ENCODE data around the gene DEFB110.

Gene DEFB110

DNA sequence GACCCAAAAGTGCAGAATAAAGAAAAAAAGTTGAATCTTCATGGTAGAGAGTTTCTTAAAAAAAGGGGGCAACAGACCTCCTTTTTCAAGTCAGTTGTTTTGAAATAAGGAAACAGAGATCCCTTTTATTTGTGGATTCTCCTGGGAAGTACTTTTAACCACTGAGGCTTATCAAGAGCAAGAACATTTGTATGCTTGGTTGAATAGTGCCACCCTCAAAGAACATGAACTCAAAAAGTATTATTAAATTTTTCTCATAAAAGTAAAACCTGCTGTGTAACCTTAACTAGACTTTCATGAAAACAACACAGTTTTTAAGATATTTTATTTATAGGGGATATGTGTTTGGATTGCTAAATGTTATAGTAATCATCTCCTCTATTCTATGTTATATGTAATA, at the start of gene DEFB110:
Gene DEFB110, minus strand, starts transcription at position 101 of the 400 bp plus-strand sequence. Its CDS starts 59 bp downstream, at position 42.
- no peak for DNase-seq (ENCODE audit: low spot score)

DNA sequence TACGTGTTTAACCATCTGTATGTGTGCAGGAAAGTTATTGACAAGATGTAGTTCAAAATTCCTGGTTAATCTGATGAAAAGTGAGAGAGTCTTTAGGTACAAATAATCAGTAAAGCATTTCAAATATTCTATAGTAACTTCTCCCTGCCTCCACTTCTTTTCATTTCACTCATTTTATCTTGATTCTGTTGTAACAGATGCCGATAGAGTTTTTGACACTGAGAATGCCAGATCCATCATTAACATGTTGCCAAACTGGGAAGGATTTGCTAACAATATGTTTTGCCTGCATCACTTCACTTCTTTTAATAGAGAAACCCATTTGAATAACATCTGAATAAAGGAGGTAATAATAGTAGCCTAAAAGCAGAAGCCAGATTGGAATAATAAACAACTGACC, 48.3 kb upstream of the DEFB110 start:
- no peak for DNase-seq (ENCODE audit: low spot score)

DNA sequence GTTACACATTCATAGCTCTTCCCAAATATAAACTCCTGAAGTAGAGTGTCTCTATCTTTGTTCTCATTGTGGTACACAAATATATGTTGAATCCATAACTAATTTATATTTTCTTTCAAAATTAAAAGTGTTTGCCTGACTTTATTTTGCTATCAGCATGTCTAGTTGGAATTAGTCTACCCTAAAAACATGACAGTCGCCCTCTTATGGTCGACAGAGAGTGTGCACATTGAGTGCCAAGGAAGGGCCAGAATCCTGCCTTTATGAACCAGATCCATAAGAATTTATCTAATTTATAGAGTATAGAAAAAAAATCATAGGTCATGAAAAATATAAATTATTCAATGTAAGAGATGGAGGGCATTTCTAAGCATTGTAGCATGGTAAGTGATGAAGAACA, 40.3 kb upstream of the DEFB110 start:
- DNase-seq (ENCODE audit: low spot score), result no peak

DNA sequence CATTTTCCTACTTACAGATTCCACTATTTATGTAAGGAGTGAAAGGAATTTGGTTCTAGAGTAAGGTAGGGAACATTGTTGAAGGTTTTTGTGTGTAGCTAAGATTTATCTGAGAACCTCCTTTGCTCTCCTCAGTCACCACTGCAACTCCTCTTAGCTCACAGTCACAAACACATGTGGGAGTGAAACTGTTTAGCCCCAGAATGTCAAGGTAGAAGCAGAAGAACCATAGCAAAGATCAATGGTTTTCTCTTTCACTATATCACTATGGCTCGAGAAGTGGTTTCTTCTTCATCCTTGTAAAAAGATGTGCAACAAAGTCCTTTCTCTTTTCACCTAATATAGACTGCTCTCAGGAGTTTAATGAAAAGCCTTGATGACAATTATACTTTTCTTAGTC, 34.4 kb upstream of the DEFB110 start:
- DNase-seq (ENCODE audit: low spot score), result no peak

DNA sequence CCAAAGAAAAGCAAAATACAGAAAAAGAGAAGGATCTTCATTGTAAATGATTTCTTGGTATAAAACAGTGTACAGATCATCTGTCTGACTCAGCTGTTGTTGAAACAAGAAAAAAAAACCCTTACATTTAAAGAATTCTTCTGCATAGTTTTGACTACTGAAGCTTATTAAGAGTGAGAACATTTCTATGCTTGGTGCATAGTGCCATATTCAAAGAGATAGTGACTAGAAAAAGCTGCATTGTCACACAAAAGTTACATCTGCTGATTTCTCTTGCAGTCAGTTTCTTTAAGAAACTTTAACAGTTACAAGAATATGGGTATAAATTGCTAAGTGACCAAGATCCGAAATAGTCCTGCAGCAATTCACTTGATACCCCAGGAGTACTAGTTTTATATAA, 28.0 kb upstream of the DEFB110 start, which contains the start of gene DEFB112:
Gene DEFB112, minus strand, starts transcription at position 101 of the 400 bp plus-strand sequence. Its CDS starts 60 bp downstream, at position 41.
- no peak for DNase-seq (ENCODE audit: low spot score)

DNA sequence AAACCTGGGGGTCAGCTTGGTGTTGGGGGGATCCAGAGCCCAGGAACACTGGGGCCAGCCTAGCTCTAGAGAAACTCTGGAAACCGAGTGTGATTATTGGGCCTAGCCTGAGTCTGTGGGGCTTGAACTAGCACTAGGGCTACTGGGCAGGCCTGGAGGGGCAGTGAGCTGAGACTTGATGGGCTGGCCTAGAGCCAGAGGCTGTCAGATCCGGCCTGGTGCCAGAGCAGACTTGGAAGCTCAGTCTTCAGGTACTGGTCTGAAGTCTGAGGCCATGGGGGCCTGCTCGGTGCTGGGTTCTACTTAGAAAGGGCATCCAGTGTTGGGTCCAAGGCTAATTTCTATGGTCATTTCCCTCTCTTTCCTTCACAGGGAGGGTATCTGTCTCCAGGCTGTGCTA, 25.2 kb upstream of the DEFB110 start:
- no peak for DNase-seq (ENCODE audit: low spot score)

DNA sequence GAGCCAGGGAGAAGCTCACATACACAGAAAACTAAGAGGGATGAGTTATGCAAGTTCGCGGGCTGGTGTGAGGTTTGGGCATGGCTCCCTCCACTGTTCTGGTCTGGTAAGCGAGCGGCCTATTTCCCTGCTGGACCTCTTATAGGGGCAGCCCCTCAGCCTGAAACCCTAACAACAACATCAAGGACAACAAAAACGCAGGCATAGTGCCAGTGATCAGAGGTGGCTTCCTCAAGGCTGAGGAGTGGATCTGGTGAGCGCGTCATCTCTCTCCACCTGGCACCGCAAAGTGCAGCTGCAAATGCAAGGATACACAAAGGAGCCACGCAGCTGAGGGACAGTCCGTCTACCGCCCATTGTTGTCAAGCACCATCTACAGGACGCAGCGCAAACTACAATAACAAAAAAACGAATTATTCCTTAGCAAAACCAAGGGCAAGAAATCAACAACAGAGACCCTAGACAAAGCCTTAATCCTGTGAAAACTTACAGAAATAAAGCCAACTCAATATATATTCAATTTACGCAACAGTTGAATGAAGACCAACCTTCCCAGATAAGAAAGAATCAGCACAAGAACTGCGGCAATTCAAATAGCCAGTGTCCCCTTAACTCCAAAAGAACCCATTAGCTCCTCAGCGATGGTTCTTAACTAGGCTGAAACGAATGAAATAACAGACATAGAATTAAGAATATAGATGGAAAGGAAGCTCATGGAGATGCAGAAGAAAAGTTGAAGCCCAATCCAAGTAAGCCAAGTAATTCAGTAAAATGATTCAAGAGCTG, 9.2 kb upstream of the DEFB110 start:
- DNase-seq (ENCODE audit: low spot score), result peak; percentile 18

DNA sequence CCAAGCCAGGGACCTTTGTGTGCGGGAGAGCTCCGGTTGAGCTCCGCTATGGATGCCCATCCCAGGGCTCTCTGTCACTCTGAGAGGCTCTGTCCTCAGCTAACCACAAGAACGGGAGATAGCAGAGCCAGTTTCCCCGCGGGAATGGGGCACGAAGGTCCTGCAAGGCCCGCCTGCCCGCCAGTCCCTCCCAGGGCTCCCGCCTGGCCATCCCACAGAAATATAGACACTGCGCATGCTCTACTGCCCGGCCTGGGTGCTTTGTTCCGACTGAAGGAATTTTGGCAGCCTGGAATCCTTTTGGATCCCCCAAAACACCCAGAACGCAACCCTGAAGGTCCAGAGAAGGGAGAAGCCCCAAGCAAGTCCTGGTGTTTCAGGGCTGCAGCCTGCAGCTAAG, 8.6 kb upstream of the DEFB110 start:
- DNase-seq (ENCODE audit: low spot score), result no peak

DNA sequence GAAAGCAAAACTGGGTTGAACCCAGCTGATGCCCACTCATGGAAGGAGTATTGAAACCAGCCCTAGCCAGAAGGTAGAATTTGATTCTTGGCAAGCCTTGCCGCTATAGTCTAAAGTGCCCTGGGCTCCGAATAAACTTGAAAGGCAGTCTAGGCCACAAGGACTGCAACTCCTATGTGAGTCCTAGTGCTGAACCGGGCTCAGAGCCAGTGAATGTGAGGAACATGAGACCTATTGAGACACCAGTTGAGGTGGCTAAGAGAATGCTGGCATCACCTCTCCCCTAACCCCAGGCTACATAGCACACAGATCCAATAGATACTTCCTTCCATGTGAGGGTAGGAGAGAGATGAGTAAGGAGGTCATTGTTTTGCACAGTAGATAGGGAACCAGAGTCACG, 3.5 kb upstream of the DEFB110 start:
- no peak for DNase-seq (ENCODE audit: low spot score)

DNA sequence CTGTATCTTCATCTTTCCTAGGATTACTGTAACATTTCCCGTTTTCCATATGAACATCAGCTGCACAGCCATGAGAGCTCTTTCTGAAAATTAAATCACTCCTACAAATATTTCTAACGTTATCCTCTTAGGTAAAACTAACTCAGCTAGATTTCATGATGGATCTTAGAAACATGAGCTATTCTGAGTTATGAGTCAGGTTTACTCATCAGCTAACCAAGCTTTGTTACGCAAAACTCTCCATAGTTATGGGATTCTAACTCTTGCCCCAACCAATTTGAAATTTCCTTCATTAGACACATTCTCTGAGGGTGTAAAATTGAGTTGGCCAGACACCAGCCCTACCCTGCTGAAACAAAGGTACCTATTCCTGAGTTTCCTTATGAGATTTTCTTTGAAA, 14.0 kb downstream of the DEFB110 start:
- no peak for DNase-seq (ENCODE audit: low spot score)

DNA sequence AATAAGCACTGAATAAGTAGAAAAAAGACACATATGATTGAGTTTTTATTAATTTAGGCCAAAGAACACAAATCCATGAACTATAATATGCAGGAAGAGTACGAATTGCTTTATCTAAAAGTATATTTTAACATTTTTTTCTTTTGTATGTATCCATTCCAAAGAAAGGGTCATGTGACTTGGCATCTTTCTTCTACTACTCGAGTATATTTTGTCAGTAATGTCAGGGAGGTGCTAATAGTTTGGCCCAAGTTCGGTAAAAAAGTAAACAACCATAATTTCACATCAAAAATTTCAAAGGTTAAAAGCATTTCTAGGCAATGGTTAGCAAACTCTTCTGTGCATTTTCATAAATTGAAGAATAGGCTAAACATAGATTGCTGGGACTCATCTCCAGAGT, 18.7 kb downstream of the DEFB110 start:
- no peak for DNase-seq (ENCODE audit: low spot score)

DNA sequence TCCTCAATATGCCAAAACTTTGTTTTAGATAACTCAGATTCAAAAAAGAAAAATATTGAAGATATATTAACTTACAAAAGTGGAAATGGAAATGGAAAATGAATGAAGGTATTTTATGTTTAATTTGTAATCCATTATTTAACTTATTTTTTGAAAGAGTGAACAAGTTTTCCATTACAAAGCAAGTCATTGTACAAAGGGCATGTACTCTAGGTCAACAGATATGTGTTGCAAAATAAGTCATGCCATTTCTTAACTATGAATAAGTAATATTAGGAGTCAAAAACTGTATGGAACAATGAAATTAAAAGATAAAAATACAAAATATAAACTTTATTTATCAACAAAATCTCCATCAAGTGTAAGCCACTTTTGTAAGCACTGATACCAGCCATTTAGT, 26.5 kb downstream of the DEFB110 start:
- DNase-seq (ENCODE audit: low spot score), result no peak

DNA sequence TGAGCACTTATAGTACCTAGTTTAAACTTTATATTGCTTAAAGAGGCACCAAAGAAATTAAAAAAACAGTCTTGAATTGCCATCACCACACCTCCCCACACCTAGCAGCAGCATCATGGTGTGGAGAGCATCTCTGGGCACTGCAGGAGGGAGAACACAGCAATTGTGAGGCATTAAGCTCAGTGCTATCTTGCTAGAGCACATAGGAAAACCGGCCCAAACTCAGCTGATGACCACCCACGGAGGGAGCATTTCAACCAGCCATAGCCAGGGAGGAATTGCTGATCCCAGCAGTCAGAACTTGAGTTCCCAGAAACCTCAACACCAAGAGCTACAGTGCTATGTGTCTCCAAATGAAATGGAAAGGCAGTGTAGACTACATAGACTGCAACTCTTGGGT, 32.9 kb downstream of the DEFB110 start:
- DNase-seq (ENCODE audit: low spot score), result no peak

DNA sequence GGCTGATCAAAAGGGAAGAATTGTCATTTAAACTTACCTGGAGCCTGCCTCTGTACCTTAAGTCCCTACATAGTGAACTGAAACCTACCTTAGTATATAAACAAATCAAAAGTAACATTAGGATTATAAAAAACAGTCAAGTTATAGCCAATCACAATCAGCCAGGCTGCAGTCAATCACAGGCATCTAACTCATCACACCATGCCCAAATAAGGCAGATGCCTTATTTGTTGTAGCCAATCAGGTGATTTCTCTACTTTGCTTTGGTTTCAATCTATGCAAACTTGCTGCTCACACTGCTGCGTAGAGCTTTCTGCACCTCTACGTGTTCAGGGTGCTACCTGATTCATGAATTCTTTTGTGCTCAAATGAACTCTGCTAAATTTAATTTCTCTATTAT, 34.0 kb downstream of the DEFB110 start:
- DNase-seq (ENCODE audit: low spot score), result no peak

DNA sequence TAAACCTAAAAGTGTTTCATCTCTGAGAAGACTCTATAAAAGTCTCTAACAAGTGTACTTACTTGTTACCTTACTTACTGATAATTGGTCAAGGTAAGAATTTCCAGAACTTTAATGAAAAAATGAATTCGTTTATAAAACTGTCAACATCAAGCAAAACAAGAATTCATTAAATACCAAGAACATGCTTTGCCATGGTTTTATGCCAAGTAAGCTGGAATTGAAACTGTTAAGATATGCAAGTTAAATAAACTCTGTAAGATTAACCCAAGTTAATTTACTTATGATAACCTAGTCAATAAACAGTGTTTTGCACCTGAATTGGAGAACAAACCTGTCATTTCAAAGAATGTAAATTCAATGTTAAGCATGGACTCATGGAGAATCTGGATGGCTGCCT, 35.2 kb downstream of the DEFB110 start:
- DNase-seq (ENCODE audit: low spot score), result no peak

DNA sequence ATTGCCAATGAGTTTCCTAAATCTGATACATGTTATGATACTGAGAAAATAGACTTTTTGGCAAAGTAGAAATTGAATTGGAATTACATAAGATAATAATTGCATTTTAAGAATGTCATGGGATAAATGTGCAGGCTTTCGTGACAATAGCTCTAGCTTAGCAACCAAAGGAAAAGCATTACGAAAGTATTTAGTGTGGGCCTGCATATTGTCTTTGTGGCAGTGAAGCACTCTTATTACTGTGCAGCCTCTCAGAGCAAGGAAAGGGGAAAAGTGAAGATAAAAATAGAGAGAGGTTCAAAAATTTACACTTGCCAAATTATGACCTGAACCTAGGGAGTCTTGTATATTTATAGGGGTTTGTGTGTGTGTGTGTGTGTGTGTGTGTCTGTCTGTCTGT, 39.7 kb downstream of the DEFB110 start:
- DNase-seq (ENCODE audit: low spot score), result no peak

DNA sequence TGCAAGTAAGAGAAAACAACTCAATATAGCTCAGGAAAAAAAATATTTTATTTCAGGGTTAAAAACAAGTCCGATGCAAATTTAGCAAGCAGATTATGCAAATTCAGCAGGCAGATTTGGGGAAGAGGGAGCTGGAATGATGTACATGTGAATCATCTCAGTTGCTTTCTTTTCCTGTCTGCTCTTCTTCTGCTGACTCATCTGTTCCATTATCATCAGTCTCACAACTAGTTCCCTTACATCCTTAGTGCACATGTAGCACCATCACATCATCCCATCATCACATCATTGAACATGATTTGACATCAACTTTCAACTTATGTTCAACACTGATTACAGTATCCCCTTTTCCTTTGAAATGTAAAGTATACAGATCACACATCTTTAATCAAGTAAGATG, 40.9 kb downstream of the DEFB110 start:
- DNase-seq (ENCODE audit: low spot score), result no peak

DNA sequence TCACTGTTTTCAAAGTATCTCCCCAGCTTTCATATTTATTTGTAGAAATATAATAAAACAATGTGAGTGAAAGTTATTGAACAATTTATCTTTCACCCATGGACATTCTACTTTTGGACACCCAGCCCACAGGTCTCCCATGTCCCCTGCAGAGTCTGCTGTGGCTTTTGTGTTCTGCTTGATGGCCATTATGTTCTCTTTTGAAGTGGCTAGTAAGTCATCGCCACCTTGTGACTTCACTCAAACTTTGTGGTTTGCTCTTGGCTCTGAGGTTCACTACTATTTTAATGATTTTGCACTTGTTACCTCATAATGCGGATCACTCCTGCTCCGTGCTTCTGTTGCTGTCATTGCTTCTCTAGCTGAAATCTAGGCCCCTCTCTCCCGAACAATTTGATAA, 42.2 kb downstream of the DEFB110 start:
- DNase-seq (ENCODE audit: low spot score), result no peak

DNA sequence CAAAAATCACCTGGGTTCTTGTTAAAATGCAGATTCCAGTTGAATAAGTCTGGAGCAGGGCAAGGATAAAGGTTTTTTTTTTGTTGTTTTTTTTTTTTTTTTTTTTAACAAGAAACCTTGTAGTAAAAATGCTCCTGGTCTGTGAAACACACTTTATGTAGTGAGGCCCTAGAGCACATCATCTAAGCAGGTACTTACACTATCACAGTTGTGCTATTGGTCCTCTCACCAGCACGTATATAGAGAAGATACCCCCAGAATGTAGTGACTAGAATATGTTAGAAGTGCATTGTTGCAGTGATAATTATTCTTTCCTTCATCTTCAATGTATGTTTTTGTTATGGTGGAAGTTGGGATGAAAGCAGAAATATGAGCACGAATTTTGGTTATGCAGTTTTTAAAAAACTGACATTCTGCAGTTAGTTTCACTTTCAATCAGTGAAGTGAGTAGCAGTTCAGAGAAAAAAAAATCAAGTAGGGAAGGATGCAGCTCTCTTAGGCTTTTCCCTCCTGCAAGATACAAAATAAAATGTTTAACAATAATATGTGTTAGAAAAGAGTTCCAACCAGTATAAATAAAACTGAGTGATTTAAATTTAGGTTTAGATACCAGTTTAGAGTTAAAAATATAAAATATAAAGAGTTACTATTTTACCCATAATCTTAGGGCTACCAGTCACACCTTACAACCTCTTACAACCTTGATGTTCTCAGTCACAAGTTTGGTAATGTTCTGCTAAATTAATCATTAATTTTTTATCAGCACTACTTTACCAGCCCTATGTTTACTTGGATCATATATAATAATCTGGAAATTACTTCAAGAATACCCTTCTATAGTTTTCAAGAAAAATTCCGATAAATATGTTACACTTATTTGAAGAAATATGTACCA, 43.2 kb downstream of the DEFB110 start:
- DNase-seq (ENCODE audit: low spot score), result no peak

DNA sequence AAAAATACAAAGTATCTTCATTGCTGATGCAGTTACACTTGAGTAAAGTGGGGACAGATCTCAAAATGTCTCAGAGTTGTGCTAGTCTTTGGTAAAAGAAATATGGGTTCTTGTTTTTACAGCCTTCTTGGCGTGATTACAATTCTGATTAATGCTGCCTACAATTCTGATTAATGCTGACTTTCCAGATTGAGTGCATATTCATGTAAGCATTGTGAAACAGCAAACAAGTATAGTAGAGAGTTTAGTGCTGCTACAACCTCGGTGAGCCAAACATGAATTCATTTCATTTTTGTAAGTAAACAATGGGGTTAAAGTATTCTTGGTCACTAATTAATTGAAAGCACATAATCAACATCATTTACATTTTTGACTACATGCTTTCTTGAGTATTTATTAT, 52.2 kb downstream of the DEFB110 start, which contains the start of gene DEFB113:
Gene DEFB113, minus strand, starts transcription at position 21 of the 400 bp plus-strand sequence. Its CDS starts 0 bp downstream, at position 21.
- DNase-seq (ENCODE audit: low spot score), result no peak
